Dedifferentiated amniotic fluid mesenchymal stem cell (primary cell): Measurements from ENCODE around the gene EYS.
"Not testable (repeated sequence)": the region's sequence is repeated elsewhere in the genome, so short reads cannot be mapped to it uniquely, and the experiment has no call there.

Source experiments
- DNase-seq: peaks from one replicate; pipeline ENCODE4 v3.0.0-alpha.2; 2016; ENCODE audit errors: extremely low spot score

Gene EYS

GRCh38 chr6:63821442-63821841 lies 1885.6 kb downstream of the EYS start:
- no peak for DNase-seq

- DNase-seq = no peak
Measured at GRCh38 chr6:63819831-63820230, 1887.2 kb downstream of the EYS start.

DNA sequence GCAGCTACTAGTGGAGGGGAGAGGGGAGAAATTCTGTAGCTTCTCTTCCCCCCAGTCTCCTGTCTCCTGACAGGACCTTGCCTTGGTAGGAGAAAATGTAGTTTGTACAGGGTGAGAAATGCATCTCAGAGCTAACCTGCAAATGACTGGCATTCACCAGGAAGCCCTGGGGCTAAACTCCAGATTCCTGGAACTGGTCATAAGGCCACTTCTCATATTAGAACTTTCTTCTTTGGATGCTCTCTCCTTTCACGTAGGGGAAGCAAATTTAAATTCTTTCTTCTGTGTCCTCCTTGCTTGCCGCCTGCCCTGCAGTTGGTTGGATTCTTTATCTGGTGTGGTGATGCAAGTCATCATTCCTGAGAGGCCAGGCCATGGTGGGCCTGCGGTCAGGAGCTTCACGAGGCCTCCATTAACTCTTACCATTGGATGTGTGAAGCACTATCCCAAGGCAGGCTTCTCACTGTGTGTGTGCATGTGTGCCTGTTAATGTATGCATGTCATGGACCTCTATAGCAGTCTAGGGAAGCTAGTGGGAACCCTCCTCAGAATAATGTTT lies 1889.5 kb downstream of the EYS start:
- no peak for DNase-seq

- DNase-seq = no peak
Measured at GRCh38 chr6:63816982-63817436, 1890.0 kb downstream of the EYS start.

DNA sequence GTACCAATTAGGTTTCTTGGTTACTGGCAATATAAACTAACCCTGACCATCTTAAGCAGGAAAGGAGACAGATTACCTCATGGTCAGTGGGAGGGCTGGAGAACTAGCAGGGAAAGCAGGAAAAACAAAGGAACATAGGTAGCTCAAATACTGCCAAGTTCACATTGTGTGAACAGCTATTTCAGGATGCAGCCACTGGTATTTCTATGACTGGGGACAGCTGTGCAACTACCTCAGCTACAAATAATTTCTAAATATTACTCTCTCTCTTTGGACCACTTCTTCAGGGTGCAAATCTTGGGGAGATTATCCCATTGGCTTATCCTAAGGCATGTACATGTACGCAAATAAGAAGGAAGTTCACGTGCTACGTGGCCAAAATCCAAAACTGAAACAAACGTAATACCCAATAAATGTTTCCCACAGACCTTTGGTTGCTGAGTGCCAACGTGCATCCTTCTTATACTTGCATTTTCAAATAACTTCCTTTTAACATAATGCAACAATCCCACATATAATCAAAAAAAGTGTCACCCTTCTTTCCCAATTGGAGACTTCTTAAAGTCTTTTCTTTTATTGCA lies 1890.5 kb downstream of the EYS start:
- DNase-seq = no peak

DNA sequence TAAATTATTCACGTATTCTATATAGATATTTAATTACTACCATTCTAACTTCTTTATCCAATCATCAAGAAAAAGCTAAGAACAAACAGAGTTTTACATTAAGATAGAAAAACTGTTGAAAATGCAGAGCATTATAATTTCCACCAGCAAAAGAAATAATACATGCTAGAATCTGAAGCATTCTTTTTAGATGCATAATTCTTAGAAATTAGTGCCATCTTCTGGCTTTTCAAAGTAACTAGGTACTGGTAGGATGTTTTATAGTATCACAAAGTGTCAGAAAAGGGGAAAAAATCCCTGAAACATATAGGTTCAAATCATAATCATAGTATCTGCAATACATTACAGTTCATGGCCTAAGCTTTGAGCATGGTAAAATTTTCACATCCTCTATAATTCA lies 1892.6 kb downstream of the EYS start:
- no peak for DNase-seq

- DNase-seq = no peak
Measured at GRCh38 chr6:63813566-63814120, 1893.4 kb downstream of the EYS start.

DNA sequence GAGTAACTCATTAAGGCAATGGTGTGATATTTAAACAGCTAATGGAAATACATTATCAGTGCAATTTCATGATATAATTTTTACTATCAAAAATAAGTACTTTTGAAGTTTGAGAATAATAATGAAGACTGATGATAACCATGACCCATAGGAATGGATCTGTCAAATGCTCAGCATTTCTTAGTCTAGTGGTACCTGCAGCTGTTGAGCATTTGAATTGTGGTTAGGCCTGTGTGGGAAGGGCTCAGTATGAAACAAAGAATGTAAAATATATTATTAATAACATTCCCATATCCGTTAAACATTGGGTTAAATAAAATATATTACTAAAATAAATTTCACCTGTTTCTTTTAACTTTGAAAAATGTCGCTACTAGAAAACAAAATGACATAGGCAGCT lies 1898.5 kb downstream of the EYS start:
- no peak for DNase-seq

- no peak for DNase-seq
Measured at GRCh38 chr6:63807056-63807455, 1900.0 kb downstream of the EYS start.

DNA sequence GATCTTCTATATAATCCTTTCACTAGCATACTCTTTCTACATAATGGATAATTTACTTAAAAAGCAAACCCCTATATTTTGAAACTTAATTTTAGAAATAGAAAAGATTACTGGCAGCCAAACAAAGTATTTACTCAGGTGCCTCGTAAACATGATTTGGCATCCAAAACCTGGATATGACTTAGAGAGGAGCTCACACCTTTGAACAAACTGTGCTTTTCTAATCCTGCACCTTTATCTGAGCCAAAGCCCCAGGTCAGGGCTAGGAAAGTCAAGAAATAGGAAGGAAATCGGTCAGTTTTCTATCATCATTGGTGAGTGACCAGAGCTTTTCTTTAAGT lies 1900.5 kb downstream of the EYS start:
- DNase-seq = no peak

- peak; percentile 70 for DNase-seq
Measured at GRCh38 chr6:63805808-63806572, 1901.0 kb downstream of the EYS start.

DNA sequence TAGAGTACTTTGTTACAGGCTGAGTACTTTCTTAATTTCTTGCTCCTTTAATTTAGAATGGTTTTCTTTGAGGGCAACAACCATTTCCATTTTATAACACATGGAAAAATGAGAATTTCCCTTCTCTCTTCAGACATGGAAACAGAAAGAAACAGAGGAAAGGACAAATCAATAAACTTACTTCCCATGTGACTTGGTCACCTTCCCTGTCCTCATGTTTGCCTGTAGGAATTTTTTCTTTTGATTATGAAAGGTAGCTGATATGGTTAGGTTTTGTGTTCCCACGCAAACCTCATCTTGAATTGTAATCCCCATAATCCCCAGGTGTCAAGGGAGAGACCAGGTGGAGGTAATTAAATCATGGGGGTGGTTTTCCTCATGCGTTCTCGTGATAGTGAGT lies 1901.7 kb downstream of the EYS start:
- no peak for DNase-seq

DNA sequence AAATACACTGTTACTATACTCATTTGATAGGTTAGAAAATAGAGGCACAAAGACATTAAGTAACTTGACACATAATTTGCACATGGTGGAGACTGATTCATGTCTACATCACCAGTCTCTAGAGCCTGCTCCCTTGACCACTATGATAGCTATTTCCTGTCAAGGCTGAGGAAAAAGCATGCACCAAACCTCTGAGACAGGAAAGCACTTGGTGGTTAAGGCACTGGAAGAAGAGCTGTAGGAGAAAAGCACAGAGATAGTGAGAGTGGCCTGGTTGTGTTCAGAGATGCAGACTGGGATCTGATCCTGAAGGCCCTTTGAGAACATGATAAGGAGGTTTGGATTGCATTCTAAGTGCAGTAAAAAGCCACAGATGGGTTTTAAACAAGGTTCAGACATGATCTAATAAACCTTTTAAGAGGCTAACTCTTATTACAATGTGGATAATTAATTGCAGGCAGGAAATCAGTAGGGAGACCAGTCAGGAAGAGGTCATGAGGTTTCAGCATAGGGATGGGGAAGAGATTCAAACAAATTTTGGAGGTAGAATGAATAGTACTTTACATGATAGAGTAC lies 1902.6 kb downstream of the EYS start:
- no peak for DNase-seq

DNA sequence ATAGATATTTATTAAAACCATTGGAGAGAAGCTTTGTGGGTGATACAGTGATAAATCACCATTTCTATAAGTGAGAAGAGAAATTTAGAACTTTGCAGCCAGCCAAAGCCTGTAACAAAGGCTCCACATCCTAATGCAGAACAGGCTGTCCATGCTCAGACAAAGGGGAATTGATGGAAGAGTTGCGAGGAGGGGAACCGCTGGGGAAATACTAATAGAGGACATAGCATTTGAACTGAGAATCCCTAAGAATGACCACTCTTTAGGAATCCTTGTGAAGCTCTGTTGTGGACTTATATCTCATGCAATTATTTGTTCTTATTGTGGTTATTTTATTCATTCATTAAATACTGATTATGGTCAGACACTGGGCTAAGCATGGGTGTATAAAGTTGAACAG lies 1903.7 kb downstream of the EYS start:
- no peak for DNase-seq

GRCh38 chr6:63802606-63803206 lies 1904.3 kb downstream of the EYS start:
- DNase-seq = peak; percentile 22

DNA sequence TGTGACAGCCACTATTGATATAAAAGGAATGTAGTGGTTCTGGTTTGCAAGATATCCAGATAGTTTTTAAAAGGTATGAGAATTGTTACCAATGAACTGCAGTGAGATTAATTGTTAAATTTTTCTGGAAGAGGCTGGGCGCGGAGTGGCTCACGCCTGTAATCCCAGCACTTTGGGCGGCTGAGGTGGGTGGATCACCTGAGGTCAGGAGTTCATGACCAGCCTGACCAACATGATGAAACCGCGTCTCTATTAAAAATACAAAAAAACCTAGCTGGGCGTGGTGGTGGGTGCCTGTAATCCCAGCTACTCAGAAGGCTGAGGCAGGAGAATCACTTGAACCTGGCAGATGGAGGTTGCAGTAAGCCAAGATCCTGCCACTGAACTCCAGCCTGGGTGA lies 1906.6 kb downstream of the EYS start:
- DNase-seq = not testable (repeated sequence)

- DNase-seq = no peak
Measured at GRCh38 chr6:63799813-63800212, 1907.2 kb downstream of the EYS start.

- DNase-seq = no peak
Measured at GRCh38 chr6:63799313-63799712, 1907.7 kb downstream of the EYS start.

DNA sequence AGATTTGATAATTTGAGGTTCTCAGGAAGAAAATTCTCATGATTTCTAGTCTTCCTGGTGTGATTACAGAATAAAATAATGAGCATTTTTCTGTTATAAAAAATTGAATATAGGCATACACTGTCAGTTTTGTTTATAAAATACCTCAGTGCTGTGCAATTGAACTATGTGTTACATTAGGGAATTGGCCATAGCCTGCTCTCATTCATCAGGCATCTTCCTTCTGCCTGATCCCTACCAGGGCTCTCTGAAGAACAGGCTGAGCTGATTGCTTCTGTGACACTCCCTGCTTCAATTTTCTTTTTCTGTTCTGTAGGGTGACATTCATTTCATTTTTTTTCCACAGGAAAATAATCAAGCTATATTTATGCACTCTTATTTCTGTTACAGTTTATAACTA lies 1908.6 kb downstream of the EYS start:
- no peak for DNase-seq

DNA sequence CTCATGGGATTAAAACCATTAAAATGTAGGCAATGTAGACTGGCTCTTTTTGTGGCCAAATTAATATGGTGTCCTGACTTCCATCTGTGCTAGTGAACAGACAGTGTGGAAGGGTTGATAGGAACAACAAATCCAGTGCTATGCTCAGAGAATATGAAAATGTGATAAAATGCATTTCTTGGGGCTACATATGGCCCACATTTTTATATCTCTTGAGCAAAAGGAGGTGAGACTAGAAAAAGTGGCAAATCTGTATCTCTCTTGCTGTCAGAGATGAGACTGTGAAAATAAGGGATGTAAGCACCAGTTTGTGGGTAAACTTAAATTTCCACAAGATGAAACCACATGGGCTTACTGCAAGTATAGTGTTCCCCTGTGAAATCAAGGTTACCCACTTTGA lies 1909.3 kb downstream of the EYS start:
- DNase-seq = no peak

DNA sequence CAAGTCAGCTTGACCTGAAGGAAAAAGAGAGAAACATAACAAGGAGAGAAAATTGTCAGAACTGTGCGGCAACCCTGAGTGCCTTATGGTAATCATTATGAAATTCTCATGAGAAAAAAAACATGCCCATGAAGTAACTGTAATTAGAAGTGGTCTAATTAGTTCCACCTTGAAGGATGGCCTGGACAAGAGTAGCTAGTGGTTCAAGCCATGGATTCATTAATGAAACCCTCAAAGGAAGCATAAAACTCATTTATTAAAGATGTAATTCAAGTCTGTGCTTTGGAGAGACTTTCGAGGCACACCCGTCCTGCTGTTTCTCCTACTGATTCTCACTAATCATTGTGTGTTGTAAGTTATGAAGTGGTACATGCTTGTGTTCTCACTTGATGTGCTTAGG lies 1911.2 kb downstream of the EYS start:
- no peak for DNase-seq

GRCh38 chr6:63795006-63795405 lies 1912.0 kb downstream of the EYS start:
- DNase-seq = no peak
